Loucy (cell line): ENCODE measurements around the gene TRPM5.

Experiments
- H2AFZ ChIP-seq: fragments of 200-600 bp; sonication (generic); 2 replicates; pipeline ENCODE4 v1.6.0; 2016; ENCODE audit warnings: antibody characterized with exemption, mild to moderate bottlenecking, low read length, moderate library complexity
- H3F3A ChIP-seq: fragments of 200-600 bp; 2 replicates; pipeline ENCODE4 v1.6.0; 2016; ENCODE audit warnings: antibody characterized with exemption, low read depth, mild to moderate bottlenecking
- H3K27me3 ChIP-seq: fragments of 200-600 bp; sonication (generic); 2 replicates; pipeline ENCODE4 v1.6.1; 2014; ENCODE audit warnings: low read length, mild to moderate bottlenecking; ENCODE audit not compliant: insufficient read depth, poor library complexity, severe bottlenecking
- H3K36me3 ChIP-seq: fragments of 200-600 bp; sonication (generic); 2 replicates; pipeline ENCODE4 v1.6.1; 2016; ENCODE audit warnings: low read length; ENCODE audit not compliant: insufficient read depth
- H3K4me1 ChIP-seq: fragments of 200-600 bp; sonication (generic); 2 replicates; pipeline ENCODE4 v1.5.1; 2014; ENCODE audit warnings: low read length, mild to moderate bottlenecking; ENCODE audit not compliant: insufficient read depth, poor library complexity, severe bottlenecking
- H3K4me2 ChIP-seq: fragments of 200-600 bp; sonication (generic); 2 replicates; pipeline ENCODE4 v1.6.0; 2014; ENCODE audit warnings: antibody characterized with exemption, low read length, low read depth, mild to moderate bottlenecking; ENCODE audit not compliant: poor library complexity, severe bottlenecking
- H3K4me3 ChIP-seq: fragments of 200-600 bp; sonication (generic); 2 replicates; pipeline ENCODE4 v1.5.1; 2014; ENCODE audit warnings: low read length, mild to moderate bottlenecking, mixed read lengths; ENCODE audit not compliant: poor library complexity, severe bottlenecking
- H3K79me2 ChIP-seq: fragments of 200-600 bp; sonication (generic); 2 replicates; pipeline ENCODE4 v1.6.1; 2014; ENCODE audit warnings: low read length; ENCODE audit not compliant: insufficient read depth
- H3K9ac ChIP-seq: fragments of 200-600 bp; sonication (generic); 2 replicates; pipeline ENCODE4 v1.6.0; 2014; ENCODE audit warnings: mild to moderate bottlenecking, low read depth, low read length, moderate library complexity; ENCODE audit not compliant: poor library complexity, severe bottlenecking
- H3K9me2 ChIP-seq: fragments of 200-600 bp; sonication (generic); replicated peaks from 2 replicates; pipeline ENCODE4 v1.6.1; 2016; ENCODE audit warnings: low read depth, low read length, mixed read lengths
- H3K9me3 ChIP-seq: fragments of 200-600 bp; sonication (generic); 2 replicates; pipeline ENCODE4 v1.6.1; 2014; ENCODE audit warnings: mild to moderate bottlenecking, antibody characterized with exemption, low read length, low read depth; ENCODE audit not compliant: insufficient read depth
- H4K20me1 ChIP-seq: fragments of 200-600 bp; sonication (generic); 2 replicates; pipeline ENCODE4 v1.6.0; 2014; ENCODE audit warnings: antibody characterized with exemption, low read length, mild to moderate bottlenecking; ENCODE audit not compliant: insufficient read depth, poor library complexity, severe bottlenecking
- CTCF ChIP-seq: fragments of 200-600 bp; sonication (generic); conservative IDR thresholded peaks from 2 replicates; pipeline ENCODE4 v1.5.1; 2014; ENCODE audit warnings: mild to moderate bottlenecking, antibody characterized with exemption, low read length
- EZH2phosphoT487 ChIP-seq: fragments of 200-600 bp; IDR thresholded peaks from 2 replicates; pipeline ENCODE4 v1.6.1; 2018; ENCODE audit warnings: antibody characterized with exemption, mild to moderate bottlenecking, moderate library complexity, borderline replicate concordance

TRPM5 gene

GRCh38 chr11:2477936-2478335 is 33.6 kb upstream of the TRPM5 start:
- Histone ChIP-seq H4K20me1 (no peaks in the 10 kb centered on the region), H3K4me3 (no peak overlapping the region), H3K4me1 (no peaks in the 10 kb centered on the region), H2AFZ (no peak overlapping the region), H3K36me3 (no peaks in the 10 kb centered on the region), H3K79me2 (no peaks in the 10 kb centered on the region), H3K9me2 (no peaks in the 10 kb centered on the region), H3K4me2 (no peak overlapping the region), H3F3A (no peaks in the 10 kb centered on the region), H3K9me3 (no peaks in the 10 kb centered on the region; the same call in 1 of the 2 replicates), H3K27me3 (no peaks in the 10 kb centered on the region), H3K9ac (no peak overlapping the region)
- TF ChIP-seq EZH2phosphoT487 (no peak), CTCF (no peak)

- TF ChIP-seq CTCF = no peak
- no peak for TF ChIP-seq EZH2phosphoT487
- Histone ChIP-seq H3K4me1 (no peaks in the 10 kb centered on the region), H3K79me2 (no peaks in the 10 kb centered on the region), H3K9me2 (no peaks in the 10 kb centered on the region), H3K4me3 (no peak overlapping the region), H3K27me3 (no peaks in the 10 kb centered on the region), H2AFZ (no peak overlapping the region), H3K36me3 (no peaks in the 10 kb centered on the region), H4K20me1 (no peaks in the 10 kb centered on the region), H3K4me2 (no peak overlapping the region), H3K9ac (no peak overlapping the region), H3K9me3 (no peaks in the 10 kb centered on the region; the same call in 1 of the 2 replicates), H3F3A (no peaks in the 10 kb centered on the region)
These were observed 32.9 kb upstream of the TRPM5 start for GRCh38 chr11:2477254-2477653.

- Histone ChIP-seq H4K20me1 (no peaks in the 10 kb centered on the region), H3F3A (no peaks in the 10 kb centered on the region), H3K9me3 (no peaks in the 10 kb centered on the region; the same call in 1 of the 2 replicates), H3K9me2 (no peaks in the 10 kb centered on the region), H3K9ac (no peak overlapping the region), H3K4me2 (no peak overlapping the region), H3K79me2 (no peaks in the 10 kb centered on the region), H3K4me1 (no peaks in the 10 kb centered on the region), H3K27me3 (no peaks in the 10 kb centered on the region), H3K4me3 (no peak overlapping the region), H2AFZ (no peak overlapping the region), H3K36me3 (no peaks in the 10 kb centered on the region)
- no peak for TF ChIP-seq CTCF
- TF ChIP-seq EZH2phosphoT487 = no peak
These were observed 31.0 kb upstream of the TRPM5 start for GRCh38 chr11:2475136-2475918.
